Psoas muscle (tissue), 8 donors: ENCODE results near the gene NPAS4. TPM values are rescaled to one million over a fixed set of nuclear protein-coding genes. Genes with fewer than 3 reads are reported as not detected.

Experiments used
- ATAC-seq, 4 donors: fragments of 200-7000 bp; cut with Tn5 transposase; one replicate each; pipeline ENCODE4 v1.9.1; 2020; ENCODE audit warnings: moderate library complexity in 3 of 4, mild to moderate bottlenecking in 2 of 4
- DNase-seq, 2 donors: peaks; one replicate each; pipeline ENCODE4 v3.0.0-alpha.2; 2020
- H3K27ac ChIP-seq: fragments of 200-600 bp; one replicate; pipeline ENCODE4 v1.8.0; 2022
- H3K27me3 ChIP-seq, 3 donors: fragments of 200-600 bp in 1 of 3; one replicate each; pipeline versions ENCODE4 v1.6.1 to v1.8.0; 2013 to 2022; ENCODE audit warnings: low read length in 2 of 3, mild to moderate bottlenecking in 2 of 3, moderate library complexity in 1 of 3; ENCODE audit not compliant: insufficient read depth in 3 of 3
- H3K36me3 ChIP-seq, 2 donors: fragments of 200-600 bp in 1 of 2; one replicate each; pipeline versions ENCODE4 v1.6.1 to v1.8.0; 2013 to 2022; ENCODE audit warnings: low read depth in 1 of 2, mild to moderate bottlenecking in 1 of 2, moderate library complexity in 1 of 2; ENCODE audit not compliant: insufficient read depth in 1 of 2
- H3K4me1 ChIP-seq: fragments of 200-600 bp; one replicate; pipeline ENCODE4 v1.8.0; 2022
- H3K4me3 ChIP-seq: fragments of 200-600 bp; one replicate; pipeline ENCODE4 v1.8.0; 2022; ENCODE audit warnings: mild to moderate bottlenecking
- H3K9me3 ChIP-seq: fragments of 200-600 bp; one replicate; pipeline ENCODE4 v1.8.0; 2022
- CTCF ChIP-seq: fragments of 200-600 bp; IDR thresholded peaks from one replicate; pipeline ENCODE4 v1.8.0; 2022; ENCODE audit warnings: antibody characterized with exemption
- WGBS, 3 donors: extraction: QIAGEN DNeasy Blood & Tissue Kit; methylation state at CpG; one replicate each; pipeline versions ENCODE4 v1.1.6 to v1.1.7; 2013; 5-methylcytosine and 5-hydroxymethylcytosine counted together
- intact Hi-C, 2 donors: fragments of 100-400 bp; cut with DNase I; formaldehyde crosslinking; loops; one replicate each; pipeline versions ENCODE4 v1.11.0 to v1.14.2; 2022
- polyA plus RNA-seq, 3 donors: library from polyadenylated mRNA; stranded (reverse); fragments of 200-250 nt; gene quantifications; one replicate each; pipeline ENCODE4 v1.2.3, GENCODE V29; 2013
- total RNA-seq, 4 donors: library from RNA; stranded (reverse); fragmentation: NEBNext Ultra II Directional in 2 of 4; extraction: Animal tissue kit (Norgen Biotek cat#: 25700) in 2 of 4; gene quantifications; one replicate each; pipeline versions ENCODE4 v1.2.1 to v1.2.4, GENCODE V29; 2021 to 2023
- donor health status: healthy with polysubstance abuse.
- donor health status: DM: no; HTN: no; CAD: no; lungs with moderate emphysema.
- donor health status: Bipolar disorder and iron deficiency.
- donor health status: healthy.
- donor health status: DM: yes; HTN: yes; CAD: no.
- donor health status: DM: no; HTN: no; CAD: no.
- donor health status: DM: no; HTN: no; CAD: no.
- donor health status: DM: yes; HTN: yes; CAD: no.

The NPAS4 gene
- total and polyA plus RNA-seq, 7 donors = 0.05 TPM; not detected in 6

GRCh38 chr11:66472054-66472453 is 51.2 kb downstream of the NPAS4 start:
- ATAC-seq (no peak), DNase-seq (no peak)
- H3K27ac ChIP-seq = no peak overlapping the region
- H3K27me3 ChIP-seq = peaks cover 0 to 3% (median 0%) of the 10 kb centered on the region in 3 donors
- no peaks in the 10 kb centered on the region for H3K4me1 ChIP-seq
- WGBS, 3 donors = 92 to 94% (median 94%) methylated on average over 9 of the region's 9 CpGs
- H3K4me3 ChIP-seq = no peak overlapping the region
- peaks cover 2 to 71% of the 10 kb centered on the region in 2 donors for H3K36me3 ChIP-seq
- no peak for TF ChIP-seq CTCF
- no peaks in the 10 kb centered on the region for H3K9me3 ChIP-seq
- intact Hi-C loops = no loop called here

GRCh38 chr11:66473167-66473566 is 52.3 kb downstream of the NPAS4 start:
- Histone ChIP-seq H3K4me3 (no peak overlapping the region), H3K27ac (no peak overlapping the region), H3K27me3 (peaks cover 0 to 3% (median 0%) of the 10 kb centered on the region in 3 donors), H3K9me3 (no peaks in the 10 kb centered on the region), H3K4me1 (peaks cover 5% of the 10 kb centered on the region), H3K36me3 (peaks cover 2 to 71% of the 10 kb centered on the region in 2 donors)
- no peak for TF ChIP-seq CTCF
- no peak for ATAC-seq
- intact Hi-C loops = no loop called here
- WGBS, 3 donors = 92 to 95% (median 94%) methylated on average over 11 of the region's 11 CpGs
- no peak for DNase-seq

- peaks cover 5% of the 10 kb centered on the region for H3K4me1 ChIP-seq
- peaks cover 2 to 71% of the 10 kb centered on the region in 2 donors for H3K36me3 ChIP-seq
- WGBS, 3 donors = 86 to 89% (median 87%) methylated on average over 19 to 20 of the region's 20 CpGs
- intact Hi-C loops = no loop called here
- DNase-seq (no peak), ATAC-seq (no peak)
- no peak overlapping the region for H3K4me3 ChIP-seq
- no peak for TF ChIP-seq CTCF
- H3K27ac ChIP-seq = no peak overlapping the region
- no peaks in the 10 kb centered on the region for H3K9me3 ChIP-seq
- H3K27me3 ChIP-seq = peaks cover 0 to 3% (median 0%) of the 10 kb centered on the region in 3 donors
Observed at GRCh38 chr11:66473608-66474515, 53.0 kb downstream of the NPAS4 start.

GRCh38 chr11:66475349-66476172 is 54.7 kb downstream of the NPAS4 start:
- TF ChIP-seq CTCF = no peak
- H3K27ac ChIP-seq = no peak overlapping the region
- H3K4me3 ChIP-seq = no peak overlapping the region
- no peaks in the 10 kb centered on the region for H3K9me3 ChIP-seq
- H3K27me3 ChIP-seq = peaks cover 0 to 3% (median 0%) of the 10 kb centered on the region in 3 donors
- ATAC-seq (no peak), DNase-seq (no peak)
- peaks cover 2 to 55% of the 10 kb centered on the region in 2 donors for H3K36me3 ChIP-seq
- peaks cover 9% of the 10 kb centered on the region for H3K4me1 ChIP-seq
- intact Hi-C loops = loop anchor here in 1 of 2 donors (5.0 kb wide), 1 partner anchor 68 kb away; no protein-coding TSS in a partner anchor
- WGBS, 3 donors = 89 to 93% (median 91%) methylated on average over 36 to 44 of the region's 44 CpGs

Other genes with a start within 250 kb of the NPAS4 start
- 10 to 100 TPM; 39.3 to 62.5 (median 54.4) TPM for gene KLC2, start 163.3 kb upstream of the NPAS4 start, total RNA-seq
- 100 to 1,000 TPM in 1 of 3 donors, 10 to 100 TPM in 2; 30.4 to 124 (median 41.5) TPM for gene KLC2, start 163.3 kb upstream of the NPAS4 start, polyA plus RNA-seq
- gene RAB1B, start 152.4 kb upstream of the NPAS4 start, total RNA-seq = 100 to 1,000 TPM; 120 to 146 (median 129) TPM
- 100 to 1,000 TPM; 121 to 163 (median 130) TPM for gene RAB1B, start 152.4 kb upstream of the NPAS4 start, polyA plus RNA-seq
- not detected for gene CNIH2, start 142.9 kb upstream of the NPAS4 start, total RNA-seq
- under 1 TPM in 1 of 3 donors, not detected in 2; 0.05 TPM for gene CNIH2, start 142.9 kb upstream of the NPAS4 start, polyA plus RNA-seq
- 10 to 100 TPM; 70.1 to 90.4 (median 78.6) TPM for gene YIF1A, start 131.9 kb upstream of the NPAS4 start, total RNA-seq
- 100 to 1,000 TPM in 1 of 3 donors, 10 to 100 TPM in 2; 87.4 to 161 (median 96.1) TPM for gene YIF1A, start 131.9 kb upstream of the NPAS4 start, polyA plus RNA-seq
- not detected for gene TMEM151A, start 129.1 kb upstream of the NPAS4 start, total RNA-seq
- gene TMEM151A, start 129.1 kb upstream of the NPAS4 start, polyA plus RNA-seq = under 1 TPM in 2 of 3 donors, not detected in 1; 0.04 to 0.05 TPM
- gene CD248, start 104.0 kb upstream of the NPAS4 start, total RNA-seq = 10 to 100 TPM in 1 of 4 donors, 1 to 10 TPM in 3; 7.3 to 10.7 (median 9.1) TPM
- 1 to 10 TPM; 2.9 to 8.9 (median 5.5) TPM for gene CD248, start 104.0 kb upstream of the NPAS4 start, polyA plus RNA-seq
- gene RIN1, start 84.6 kb upstream of the NPAS4 start, total RNA-seq = 1 to 10 TPM; 3.9 to 6.9 (median 6.1) TPM
- gene RIN1, start 84.6 kb upstream of the NPAS4 start, polyA plus RNA-seq = 10 to 100 TPM in 1 of 3 donors, 1 to 10 TPM in 2; 1.2 to 38.0 (median 2.0) TPM
- gene BRMS1, start 75.9 kb upstream of the NPAS4 start, total RNA-seq = 10 to 100 TPM; 12.6 to 33.8 (median 19.9) TPM
- 100 to 1,000 TPM in 1 of 3 donors, 10 to 100 TPM in 2; 55.9 to 152 (median 91.3) TPM for gene BRMS1, start 75.9 kb upstream of the NPAS4 start, polyA plus RNA-seq
- 10 to 100 TPM; 17.0 to 21.0 (median 18.4) TPM for gene B4GAT1, start 73.4 kb upstream of the NPAS4 start, total RNA-seq
- 10 to 100 TPM; 12.6 to 50.3 (median 24.5) TPM for gene B4GAT1, start 73.4 kb upstream of the NPAS4 start, polyA plus RNA-seq
- 10 to 100 TPM; 14.9 to 94.1 (median 51.0) TPM for gene SLC29A2, start 49.3 kb upstream of the NPAS4 start, total RNA-seq
- gene SLC29A2, start 49.3 kb upstream of the NPAS4 start, polyA plus RNA-seq = 10 to 100 TPM; 14.9 to 84.5 (median 69.5) TPM
- gene MRPL11, start 17.8 kb downstream of the NPAS4 start, total RNA-seq = 10 to 100 TPM; 37.0 to 57.4 (median 48.7) TPM
- gene MRPL11, start 17.8 kb downstream of the NPAS4 start, polyA plus RNA-seq = 10 to 100 TPM; 60.4 to 60.9 (median 60.7) TPM
- gene PELI3, start 45.9 kb downstream of the NPAS4 start, total RNA-seq = 10 to 100 TPM in 2 of 4 donors, 1 to 10 TPM in 2; 5.3 to 22.5 (median 11.4) TPM
- gene PELI3, start 45.9 kb downstream of the NPAS4 start, polyA plus RNA-seq = 10 to 100 TPM in 2 of 3 donors, 1 to 10 TPM in 1; 3.1 to 46.8 (median 14.4) TPM
- gene DPP3, start 59.4 kb downstream of the NPAS4 start, total RNA-seq = 10 to 100 TPM; 24.0 to 44.4 (median 29.8) TPM
- gene DPP3, start 59.4 kb downstream of the NPAS4 start, polyA plus RNA-seq = 10 to 100 TPM; 30.7 to 58.7 (median 57.9) TPM
- gene BBS1, start 89.6 kb downstream of the NPAS4 start, total RNA-seq = 10 to 100 TPM in 3 of 4 donors, 1 to 10 TPM in 1; 8.4 to 15.3 (median 12.1) TPM
- 10 to 100 TPM in 1 of 3 donors, 1 to 10 TPM in 2; 4.4 to 13.8 (median 5.0) TPM for gene BBS1, start 89.6 kb downstream of the NPAS4 start, polyA plus RNA-seq
- 1 to 10 TPM; 3.9 to 6.5 (median 5.2) TPM for gene ZDHHC24, start 125.0 kb downstream of the NPAS4 start, total RNA-seq
- 1 to 10 TPM; 5.4 to 7.6 (median 5.5) TPM for gene ZDHHC24, start 125.0 kb downstream of the NPAS4 start, polyA plus RNA-seq
- gene ACTN3, start 125.9 kb downstream of the NPAS4 start, total RNA-seq = 100 to 1,000 TPM in 1 of 4 donors, 10 to 100 TPM in 2, 1 to 10 TPM in 1; 2.9 to 254 (median 78.4) TPM
- gene ACTN3, start 125.9 kb downstream of the NPAS4 start, polyA plus RNA-seq = 100 to 1,000 TPM in 1 of 3 donors, 10 to 100 TPM in 1, 1 to 10 TPM in 1; 8.7 to 531 (median 15.1) TPM
- gene CTSF, start 147.6 kb downstream of the NPAS4 start, total RNA-seq = 10 to 100 TPM; 31.5 to 79.0 (median 50.3) TPM
- gene CTSF, start 147.6 kb downstream of the NPAS4 start, polyA plus RNA-seq = 10 to 100 TPM; 16.5 to 33.0 (median 31.5) TPM
- under 1 TPM in 3 of 4 donors, not detected in 1; 0.36 to 0.46 (median 0.36) TPM for gene CCDC87, start 172.0 kb downstream of the NPAS4 start, total RNA-seq
- 1 to 10 TPM in 1 of 3 donors, under 1 TPM in 2; 0.06 to 1.1 (median 0.20) TPM for gene CCDC87, start 172.0 kb downstream of the NPAS4 start, polyA plus RNA-seq
- gene CCS, start 172.2 kb downstream of the NPAS4 start, total RNA-seq = 10 to 100 TPM; 10.5 to 17.0 (median 14.8) TPM
- gene CCS, start 172.2 kb downstream of the NPAS4 start, polyA plus RNA-seq = 10 to 100 TPM; 15.2 to 22.9 (median 15.7) TPM
- gene RBM14, start 195.6 kb downstream of the NPAS4 start, total RNA-seq = 10 to 100 TPM; 21.1 to 39.3 (median 34.0) TPM
- 10 to 100 TPM; 15.0 to 22.6 (median 17.6) TPM for gene RBM14, start 195.6 kb downstream of the NPAS4 start, polyA plus RNA-seq
- 10 to 100 TPM; 54.5 to 80.8 (median 66.8) TPM for gene RBM4, start 217.7 kb downstream of the NPAS4 start, total RNA-seq
- gene RBM4, start 217.7 kb downstream of the NPAS4 start, polyA plus RNA-seq = 10 to 100 TPM; 54.8 to 67.4 (median 57.9) TPM